GM19324 (cell line): Measurements from ENCODE around the gene TMEM164.

Experiments used
- ATAC-seq: cut with Tn5 transposase; IDR thresholded peaks from one replicate; pipeline ENCODE4 v1.9.1; 2021; ENCODE audit warnings: mild to moderate bottlenecking, moderate library complexity; ENCODE audit not compliant: unreplicated experiment, low FRiP score

The TMEM164 gene

DNA sequence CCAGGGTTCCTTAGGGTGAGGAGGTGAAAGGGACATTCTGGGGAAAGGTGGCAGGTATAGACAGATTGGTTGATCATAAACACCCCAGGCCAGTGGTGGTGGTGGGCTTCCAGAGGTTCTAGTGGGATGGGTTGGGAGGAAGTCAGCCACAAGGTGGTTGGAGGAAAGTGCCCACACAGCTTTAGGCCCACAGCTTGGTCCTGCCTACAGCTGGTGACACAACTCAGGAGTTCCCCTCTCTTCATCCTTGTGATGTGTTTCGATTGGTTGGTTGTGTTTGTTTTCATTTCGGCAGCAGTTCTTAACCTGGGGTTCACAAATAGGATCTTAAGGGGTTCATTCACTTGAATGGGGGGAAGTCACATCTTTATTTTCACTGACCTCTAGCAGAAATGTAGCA, 157.0 kb downstream of the TMEM164 start:
- no peak for ATAC-seq

- no peak for ATAC-seq
Measured at GRCh38 chrX:110161361-110161686, 158.4 kb downstream of the TMEM164 start.

DNA sequence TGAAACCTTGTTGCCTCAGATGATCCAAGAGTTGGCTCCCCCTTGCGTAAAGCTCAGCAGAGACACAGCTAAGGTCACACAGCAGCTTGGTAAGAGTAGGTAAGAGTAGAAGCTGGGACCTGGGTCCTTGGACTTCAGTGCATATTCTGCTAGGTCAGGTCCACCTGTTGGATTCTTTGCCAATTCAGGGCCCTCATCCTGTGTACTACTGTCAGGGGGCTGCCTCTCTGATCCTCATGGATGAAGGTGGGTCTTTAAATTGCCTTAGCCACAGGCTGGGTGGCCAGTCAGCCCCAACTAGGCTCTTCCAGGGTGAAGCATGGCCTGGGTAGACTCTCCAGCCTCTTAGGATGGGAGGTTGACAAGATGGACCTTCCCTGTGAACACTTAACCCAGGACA, 159.2 kb downstream of the TMEM164 start:
- ATAC-seq: no peak

GRCh38 chrX:110162867-110163266, 160.0 kb downstream of the TMEM164 start:
- ATAC-seq: no peak

DNA sequence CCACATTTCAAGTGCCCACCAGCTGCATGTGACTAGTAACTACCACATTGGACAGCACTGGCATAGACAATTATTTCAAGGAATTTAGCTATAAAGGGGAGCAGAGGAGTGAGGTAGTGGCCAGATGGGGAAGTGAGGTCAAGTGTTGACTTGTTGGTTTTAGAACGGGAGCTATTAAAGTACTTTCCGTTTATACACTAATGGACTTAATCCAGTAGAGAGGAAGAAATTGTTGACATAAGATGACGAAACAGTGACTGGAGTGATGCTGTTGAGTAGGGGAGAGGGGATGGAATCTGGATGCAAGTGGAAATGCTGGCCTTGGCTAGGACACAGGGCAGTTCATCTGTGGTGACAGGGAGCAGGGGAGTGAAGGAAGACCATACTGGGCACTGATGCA, 160.6 kb downstream of the TMEM164 start:
- ATAC-seq: no peak

DNA sequence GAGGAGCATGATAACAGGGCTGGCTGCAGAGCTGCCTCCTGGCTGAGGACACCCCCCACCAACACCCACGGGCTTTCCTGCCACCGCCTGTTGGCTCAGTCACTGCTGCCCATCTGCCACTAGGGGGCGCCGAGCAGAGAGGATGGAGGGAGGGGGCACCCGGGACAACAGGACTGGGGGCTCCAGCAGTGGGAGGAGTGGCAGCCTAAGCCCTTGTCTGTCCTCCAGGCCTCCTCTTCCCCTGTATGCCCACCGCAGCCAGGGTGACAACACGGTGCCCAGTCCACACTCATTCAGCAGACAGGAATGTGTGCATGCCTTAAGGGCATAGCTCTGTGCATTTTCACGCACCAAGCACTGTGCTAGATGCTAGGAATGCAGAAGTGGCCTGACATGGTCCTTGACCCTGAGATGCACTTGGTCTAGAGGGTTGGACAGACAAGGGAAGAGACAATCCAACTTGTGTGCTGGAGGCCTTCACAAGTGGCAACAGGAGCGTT, 165.1 kb downstream of the TMEM164 start:
- ATAC-seq: no peak

GRCh38 chrX:110168585-110168984, 165.7 kb downstream of the TMEM164 start:
- ATAC-seq: no peak

GRCh38 chrX:110170029-110170428, 167.1 kb downstream of the TMEM164 start:
- no peak for ATAC-seq

- no peak for ATAC-seq
Measured at GRCh38 chrX:110171442-110171841, 168.5 kb downstream of the TMEM164 start.

- peak; percentile 97 for ATAC-seq
Measured at GRCh38 chrX:110172215-110172614, 169.3 kb downstream of the TMEM164 start.

DNA sequence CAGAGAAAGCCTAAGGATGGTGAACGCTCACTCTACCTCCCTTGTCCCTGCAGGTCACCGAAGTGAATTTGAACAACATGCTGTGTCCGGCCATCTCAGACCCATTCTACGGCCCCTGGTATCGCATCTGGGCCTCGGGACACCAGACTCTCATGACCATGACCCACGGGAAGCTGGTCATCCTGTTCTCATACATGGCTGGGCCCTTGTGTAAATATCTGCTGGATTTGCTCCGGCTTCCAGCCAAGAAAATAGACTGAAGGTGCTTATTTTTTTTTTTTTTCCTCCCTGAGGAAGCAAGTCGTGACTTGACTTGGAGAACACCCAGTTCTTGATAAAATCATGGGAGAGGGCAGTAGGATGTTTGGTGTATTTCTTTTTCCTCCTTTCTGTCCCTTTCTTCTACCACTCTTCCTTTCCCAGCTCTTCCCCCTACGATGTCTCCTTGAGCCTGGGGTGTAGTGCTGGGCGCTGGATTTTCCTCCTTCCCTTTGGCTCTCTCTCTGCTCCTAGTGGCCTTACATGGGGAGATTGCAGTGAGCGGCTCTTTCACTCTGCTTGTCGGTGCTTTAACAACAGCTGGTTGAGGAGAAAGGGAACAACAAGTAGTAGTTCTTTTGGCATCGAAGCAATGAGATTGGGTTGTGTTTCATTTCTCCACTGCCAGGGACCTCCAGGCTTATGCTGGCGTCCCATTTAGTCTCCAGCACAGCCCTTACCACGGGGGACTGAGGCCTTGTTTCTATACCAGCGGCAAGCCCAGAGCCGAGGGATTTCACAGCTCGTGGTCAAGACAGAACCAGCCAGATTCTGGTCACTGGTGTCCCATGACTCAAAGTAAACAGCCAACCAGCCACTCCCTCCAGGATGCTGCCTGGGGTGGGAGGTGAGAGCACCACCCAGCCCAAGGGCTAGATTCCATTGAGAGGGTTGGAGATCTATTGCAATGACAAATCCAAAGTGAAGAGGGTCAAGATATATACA, 170.6 kb downstream of the TMEM164 start:
- ATAC-seq: no peak

- ATAC-seq: no peak
Measured at GRCh38 chrX:110175146-110175545, 172.2 kb downstream of the TMEM164 start.

GRCh38 chrX:110175696-110176095, 172.8 kb downstream of the TMEM164 start:
- no peak for ATAC-seq

DNA sequence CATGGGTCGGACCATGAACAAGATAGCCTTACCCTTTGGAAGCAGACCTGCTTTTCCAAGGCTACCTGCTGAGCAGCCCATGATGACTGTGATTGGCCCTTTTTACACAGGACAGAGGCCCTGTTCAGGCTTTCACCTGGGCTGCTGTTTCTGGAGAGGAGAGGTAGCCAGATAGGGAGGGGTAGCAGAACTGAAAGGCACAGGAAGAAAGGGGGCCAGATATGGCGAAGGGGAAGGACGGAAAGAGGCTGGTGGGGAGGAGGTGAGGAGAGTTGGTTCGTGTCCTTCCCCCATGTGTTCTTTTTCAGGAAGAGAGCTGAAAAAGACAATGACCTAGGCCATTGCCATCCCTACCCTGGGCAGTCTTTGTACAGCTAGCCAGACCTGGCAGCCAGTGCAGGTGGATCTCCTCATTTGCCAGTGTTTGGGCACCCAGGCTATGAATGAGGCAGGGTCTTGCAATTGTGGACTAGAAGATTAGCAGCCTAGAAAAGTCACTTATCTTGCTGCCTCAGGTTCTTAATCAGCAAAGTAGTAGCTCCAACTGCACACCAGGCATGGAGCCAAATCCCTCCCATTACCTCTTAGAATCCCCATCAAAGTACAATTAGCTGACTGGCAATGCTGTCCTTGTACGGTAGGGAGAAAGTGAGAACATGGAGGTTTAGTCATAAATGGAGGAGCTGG, 175.4 kb downstream of the TMEM164 start:
- no peak for ATAC-seq

- peak; percentile 8 for ATAC-seq
Measured at GRCh38 chrX:110180176-110180927, 177.4 kb downstream of the TMEM164 start.

DNA sequence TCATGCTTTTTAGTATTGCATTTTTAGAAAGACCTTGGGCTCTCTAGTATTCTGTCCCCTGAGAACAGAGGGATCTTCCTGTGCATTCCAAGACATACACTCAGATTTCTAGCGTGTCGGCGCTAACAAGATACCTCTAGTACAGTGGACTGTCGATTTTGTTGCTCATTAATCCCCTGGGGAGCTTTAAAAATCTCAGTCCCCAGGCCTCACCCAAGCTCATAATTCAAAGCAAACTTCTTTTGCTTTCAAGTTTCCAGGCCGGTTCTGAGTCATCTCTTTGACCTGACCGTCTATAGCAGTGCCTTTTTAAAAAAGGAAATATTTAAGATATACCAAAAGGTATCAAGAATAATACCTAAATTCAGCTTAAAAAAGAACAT, 178.0 kb downstream of the TMEM164 start:
- ATAC-seq: peak; percentile 74

DNA sequence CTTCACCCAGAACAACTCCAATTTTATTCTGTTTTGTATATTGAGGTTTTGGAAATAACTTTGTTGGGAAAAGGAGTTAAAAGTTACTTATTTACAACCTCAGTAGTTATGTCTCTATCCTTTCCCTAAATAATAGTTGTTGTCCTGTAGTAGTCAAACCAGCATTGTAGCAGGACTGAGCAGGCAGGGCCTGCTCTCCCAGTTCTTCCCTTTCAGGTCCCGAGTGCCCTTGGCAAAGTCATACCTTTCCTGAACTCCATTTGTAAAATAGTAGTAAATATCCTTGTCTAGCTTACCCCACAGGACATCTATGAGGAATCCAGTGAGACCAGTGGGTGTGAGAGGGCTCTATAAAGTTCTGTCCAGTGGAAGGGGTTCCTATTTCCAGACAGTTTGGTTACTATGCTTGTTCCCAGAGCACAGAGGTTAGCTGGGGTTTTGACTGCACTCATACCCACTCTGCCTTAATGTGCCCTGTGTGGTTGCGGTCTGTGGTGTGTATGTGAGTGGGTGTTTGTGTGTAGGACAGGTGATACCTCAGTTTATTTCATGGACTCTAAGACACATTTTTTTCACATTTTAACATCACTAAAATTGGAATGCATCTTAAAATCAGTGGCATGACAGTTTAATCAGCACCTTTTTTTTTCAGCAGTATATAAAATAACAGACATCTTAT, 178.7 kb downstream of the TMEM164 start:
- ATAC-seq: no peak

- ATAC-seq: no peak
Measured at GRCh38 chrX:110182362-110182761, 179.4 kb downstream of the TMEM164 start.

GRCh38 chrX:110182865-110183264, 180.0 kb downstream of the TMEM164 start:
- ATAC-seq: no peak

DNA sequence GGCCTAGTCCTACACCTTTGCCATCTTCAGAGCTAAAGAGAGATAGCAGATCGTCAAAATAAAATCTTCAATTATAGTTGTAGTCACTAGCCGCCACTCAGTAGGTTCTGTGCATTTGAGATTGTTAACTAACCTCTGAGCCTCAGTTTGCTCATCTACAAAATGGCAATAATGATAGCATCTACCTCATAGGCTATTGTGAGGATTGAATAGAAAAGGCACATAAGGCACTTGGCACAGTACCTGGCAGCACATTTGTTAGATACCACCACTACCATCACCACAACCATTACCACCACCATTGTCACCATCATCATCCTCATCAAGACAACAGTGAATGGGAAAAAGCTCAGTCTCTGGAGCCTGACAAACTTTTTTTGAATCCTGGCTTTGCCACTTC, 180.4 kb downstream of the TMEM164 start:
- ATAC-seq: no peak
